NT2/D1 (cell line): Measurements from ENCODE around the gene HOXB2.

Source experiments
- SUZ12 ChIP-seq: IDR thresholded peaks from 2 replicates; pipeline ENCODE4 v1.6.1; 2011; ENCODE audit not compliant: insufficient read length, insufficient read depth; ENCODE audit errors: extremely low read depth
- YY1 ChIP-seq: IDR thresholded peaks from 2 replicates; pipeline ENCODE4 v1.6.1; 2011; ENCODE audit not compliant: insufficient read length, insufficient read depth
- ZNF274 ChIP-seq: IDR thresholded peaks from 2 replicates; pipeline ENCODE4 v1.6.1; 2011; ENCODE audit warnings: mild to moderate bottlenecking, low read depth, low read length

DNA sequence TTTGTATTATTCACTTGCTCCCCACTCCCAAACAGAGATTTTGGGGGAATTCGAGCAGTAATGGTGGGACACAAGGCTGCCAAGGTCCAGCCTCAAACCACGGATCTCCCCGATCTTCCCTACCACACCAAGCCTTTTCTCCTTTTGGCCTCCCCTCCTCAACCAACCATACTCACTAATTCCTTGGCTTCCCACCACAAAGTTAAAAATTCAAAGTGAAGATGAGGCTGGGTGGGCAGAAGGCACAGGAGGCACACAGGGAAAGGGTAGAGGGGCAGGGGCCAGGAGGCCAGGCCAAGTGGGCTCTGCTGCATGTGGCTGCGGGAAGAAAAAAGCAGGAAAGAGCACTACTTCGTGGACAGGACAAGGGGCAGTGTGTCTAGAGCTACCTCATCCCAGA lies 18.0 kb upstream of the HOXB2 start:
- TF ChIP-seq ZNF274: no peak
- peak; percentile 67 for TF ChIP-seq SUZ12
- TF ChIP-seq YY1: no peak
